ENCODE measurements around the gene HYAL4.

DNA sequence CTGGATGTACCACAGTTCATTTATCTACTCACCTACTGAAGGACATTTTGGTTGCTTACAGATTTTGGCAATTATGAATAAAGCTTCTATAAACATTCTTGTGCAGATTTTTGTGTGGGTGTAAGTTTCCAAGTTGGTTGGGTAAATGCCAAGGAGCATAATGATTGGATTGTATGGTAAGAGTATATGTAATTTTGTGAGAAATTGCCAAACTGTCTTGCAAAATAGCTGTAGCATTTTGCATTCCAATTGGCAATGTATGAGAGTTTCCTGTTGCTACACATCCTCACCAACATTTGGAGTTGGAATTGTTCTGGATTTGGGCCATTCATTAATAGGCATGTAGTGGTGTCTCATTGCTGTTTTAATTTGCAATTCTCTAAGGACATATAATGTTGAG, 33.9 kb upstream of the HYAL4 start:
- no peak for TF ChIP-seq POLR2A (IDR thresholded peaks at IDR 0.05; ENCODE audit: low read length)
- no peak for TF ChIP-seq GATA1 (IDR thresholded peaks at IDR 0.05; ENCODE audit: low read depth, low read length)

Data from erythroblast (primary cell).